Neural progenitor cell (in vitro differentiated cells): ENCODE results near the gene FBXL17.

Experiments
- CTCF ChIP-seq: fragments of 200-600 bp; sonication (generic); IDR thresholded peaks from 2 replicates; pipeline ENCODE4 v1.5.1; 2017; ENCODE audit warnings: antibody characterized with exemption, mild to moderate bottlenecking
- EZH2 ChIP-seq: fragments of 200-600 bp; sonication (generic); IDR thresholded peaks from 2 replicates; pipeline ENCODE4 v1.6.1; 2017; ENCODE audit warnings: antibody characterized with exemption, mild to moderate bottlenecking, moderate library complexity
- EZH2phosphoT487 ChIP-seq: fragments of 200-600 bp; sonication (generic); IDR thresholded peaks from 2 replicates; pipeline ENCODE4 v1.6.1; 2017; ENCODE audit warnings: antibody characterized with exemption

GRCh38 chr5:108144332-108144731 lies 237.6 kb downstream of the FBXL17 start:
- no peak for TF ChIP-seq CTCF
- TF ChIP-seq EZH2 = no peak
- TF ChIP-seq EZH2phosphoT487 = no peak
